Activated T-helper 1 cell treated with anti-CD3 and anti-CD28 coated beads, Interleukin-12 subunit alpha, Interleukin-12 subunit beta, Interleukin-2, Interleukin-4 antibody, amounts not matched to agents 30 ng/mL and 10 ng/mL and 1 ng/mL, durations not matched to agents 14 hours and 24 hours and 36 hours (primary cell): ENCODE data around the gene UCN. TPM values are rescaled to one million over a fixed set of nuclear protein-coding genes. Genes with fewer than 3 reads are reported as not detected.
"Not testable (repeated sequence)": the region's sequence is repeated elsewhere in the genome, so short reads cannot be mapped to it uniquely, and the experiment has no call there.

Source experiments
- DNase-seq: peaks from one replicate; pipeline ENCODE4 v3.0.0; 2021; ENCODE audit warnings: low spot score
- H3K27ac Mint-ChIP-seq: one replicate; pipeline ENCODE4 v1.8.0; 2021; ENCODE audit warnings: mild to moderate bottlenecking, mixed read lengths
- H3K27me3 Mint-ChIP-seq: one replicate; pipeline ENCODE4 v1.8.0; 2022; ENCODE audit warnings: mild to moderate bottlenecking, moderate library complexity, mixed read lengths; ENCODE audit not compliant: insufficient read depth
- H3K36me3 Mint-ChIP-seq: one replicate; pipeline ENCODE4 v1.8.0; 2021; ENCODE audit warnings: low read depth, mixed read lengths
- H3K4me1 Mint-ChIP-seq: one replicate; pipeline ENCODE4 v1.8.0; 2021; ENCODE audit warnings: low read depth, mixed read lengths
- H3K4me3 Mint-ChIP-seq: one replicate; pipeline ENCODE4 v1.8.0; 2021; ENCODE audit warnings: mild to moderate bottlenecking, moderate library complexity, mixed read lengths
- H3K9me3 Mint-ChIP-seq: one replicate; pipeline ENCODE4 v1.8.0; 2021; ENCODE audit warnings: mixed read lengths
- intact Hi-C: fragments of 100-400 bp; cut with micrococcal nuclease; formaldehyde crosslinking; loops from one replicate; pipeline ENCODE4 v1.15.1; 2024
- total RNA-seq: library from RNA; stranded (reverse); gene quantifications from 2 replicates; pipeline ENCODE4 v1.2.3, GENCODE V29; 2022

The UCN gene
- total RNA-seq, 1 donor from 2014 or later: 1.8 TPM

DNA sequence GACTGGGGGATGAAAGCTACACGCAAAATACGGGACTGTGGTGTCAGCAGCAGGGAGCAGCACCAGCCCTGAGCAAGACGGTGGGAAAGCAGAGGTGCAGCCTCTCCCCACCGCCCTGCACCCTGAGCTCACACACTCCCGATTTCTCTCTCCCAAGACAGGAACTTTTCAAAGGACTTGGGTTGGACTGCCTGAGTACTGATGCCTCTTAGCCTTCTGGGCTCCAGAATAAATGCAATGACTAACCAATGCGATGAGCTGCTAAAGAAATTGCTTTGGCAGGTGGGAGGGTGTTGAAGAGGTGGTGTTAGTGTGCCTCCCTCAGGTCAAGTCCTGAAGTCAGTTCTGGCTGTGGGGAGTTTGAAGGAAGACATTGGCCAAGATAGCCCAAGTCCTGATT, 16.4 kb downstream of the UCN start:
- H3K4me1 Mint-ChIP-seq: no peaks in the 10 kb centered on the region
- H3K9me3 Mint-ChIP-seq: no peaks in the 10 kb centered on the region
- no peak overlapping the region for H3K27ac Mint-ChIP-seq
- no peaks in the 10 kb centered on the region for H3K36me3 Mint-ChIP-seq
- H3K27me3 Mint-ChIP-seq: peaks cover 29% of the 10 kb centered on the region
- H3K4me3 Mint-ChIP-seq: no peak overlapping the region
- intact Hi-C loops: no loop called here
- DNase-seq: no peak

DNA sequence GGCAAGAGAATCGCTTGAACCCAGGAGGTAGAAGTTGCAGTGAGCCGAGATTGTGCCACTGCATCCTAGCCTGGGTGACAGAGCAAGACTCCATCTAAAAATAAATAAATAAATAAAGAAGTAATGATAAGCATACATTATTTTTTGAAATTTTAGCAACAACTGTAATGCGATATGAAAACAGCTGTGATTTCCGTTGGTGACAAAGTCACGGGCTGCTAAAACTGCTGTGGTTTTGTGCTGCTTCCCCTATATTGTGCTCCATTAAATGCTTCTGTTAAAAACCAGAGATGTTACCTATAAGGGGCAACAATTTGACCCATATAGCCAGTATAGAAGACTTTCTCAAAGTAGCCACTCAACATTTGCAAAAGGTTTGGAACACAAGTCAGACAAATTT, 17.7 kb downstream of the UCN start:
- Mint-ChIP-seq H3K4me3 (no peak overlapping the region), H3K9me3 (no peaks in the 10 kb centered on the region), H3K27me3 (peaks cover 35% of the 10 kb centered on the region), H3K27ac (no peak overlapping the region), H3K36me3 (no peaks in the 10 kb centered on the region), H3K4me1 (no peaks in the 10 kb centered on the region)
- DNase-seq: no peak
- intact Hi-C loops: no loop called here

DNA sequence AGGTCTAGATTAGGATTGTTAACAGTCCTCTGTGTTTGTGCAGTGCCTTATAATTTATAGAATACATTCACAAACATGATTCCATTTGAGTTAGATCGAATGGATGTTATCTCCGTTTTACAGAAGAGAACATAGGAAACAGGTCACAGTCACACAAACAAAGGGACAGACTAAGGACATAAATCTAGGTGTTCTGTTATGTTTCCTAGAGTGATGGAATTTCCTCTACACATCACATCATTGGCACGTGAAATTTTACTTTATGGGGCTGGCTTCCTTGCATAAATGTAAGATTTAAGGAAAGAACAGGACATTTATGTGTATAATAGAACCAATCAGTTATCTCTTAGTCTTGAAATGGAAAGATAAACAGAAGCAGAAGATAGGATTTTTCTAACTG, 19.6 kb downstream of the UCN start:
- intact Hi-C loops: no loop called here
- Mint-ChIP-seq H3K27ac (no peak overlapping the region), H3K27me3 (peaks cover 42% of the 10 kb centered on the region), H3K4me3 (no peak overlapping the region), H3K36me3 (no peaks in the 10 kb centered on the region), H3K9me3 (no peaks in the 10 kb centered on the region), H3K4me1 (no peaks in the 10 kb centered on the region)
- no peak for DNase-seq

DNA sequence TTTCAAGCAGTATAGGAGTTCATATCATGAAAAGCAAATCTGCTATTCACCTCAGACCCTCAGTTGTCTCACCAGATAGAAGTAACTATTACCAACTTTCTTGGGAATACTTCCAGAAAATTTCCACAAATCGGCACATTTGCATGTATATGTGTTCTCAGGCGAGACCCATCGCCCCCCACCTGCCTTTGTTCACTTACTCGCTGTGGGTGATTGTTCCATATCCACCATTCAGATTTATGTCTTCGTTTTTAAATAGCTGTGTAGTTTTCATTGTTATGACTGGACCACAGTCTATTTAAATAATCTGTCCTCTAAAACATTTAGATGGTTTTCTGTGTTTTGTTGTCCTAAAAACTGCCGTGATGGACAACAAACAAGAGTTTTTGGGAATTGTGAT, 22.8 kb downstream of the UCN start:
- no peak for DNase-seq
- intact Hi-C loops: no loop called here
- no peak overlapping the region for H3K27ac Mint-ChIP-seq
- peaks cover 37% of the 10 kb centered on the region for H3K27me3 Mint-ChIP-seq
- no peaks in the 10 kb centered on the region for H3K36me3 Mint-ChIP-seq
- no peaks in the 10 kb centered on the region for H3K4me1 Mint-ChIP-seq
- no peaks in the 10 kb centered on the region for H3K9me3 Mint-ChIP-seq
- H3K4me3 Mint-ChIP-seq: no peak overlapping the region

DNA sequence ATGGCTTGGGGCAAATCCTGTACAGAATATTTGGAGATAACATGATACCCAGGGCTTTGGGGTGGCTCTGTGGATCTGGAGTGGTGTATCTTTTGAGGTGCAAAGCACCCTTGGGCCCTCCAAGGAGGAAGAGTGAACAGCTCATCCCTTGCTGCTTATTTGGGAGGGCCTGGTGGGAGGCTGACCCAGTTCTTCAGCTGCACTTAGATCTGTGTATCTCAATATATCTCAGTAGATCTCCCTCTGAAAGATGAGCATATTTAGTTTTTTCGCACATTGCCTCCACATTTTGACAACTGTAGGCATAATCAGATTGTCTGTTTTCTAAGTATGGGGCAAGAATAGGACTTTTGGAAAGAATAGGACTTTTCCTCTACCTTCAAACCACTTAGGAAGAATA, 23.2 kb downstream of the UCN start:
- Mint-ChIP-seq H3K27me3 (peaks cover 37% of the 10 kb centered on the region), H3K27ac (no peak overlapping the region), H3K4me3 (no peak overlapping the region), H3K4me1 (peaks cover 2% of the 10 kb centered on the region), H3K9me3 (no peaks in the 10 kb centered on the region), H3K36me3 (no peaks in the 10 kb centered on the region)
- DNase-seq: no peak
- intact Hi-C loops: loop anchor here (5.0 kb wide), 1 partner anchor 118 kb away; no protein-coding TSS in a partner anchor

DNA sequence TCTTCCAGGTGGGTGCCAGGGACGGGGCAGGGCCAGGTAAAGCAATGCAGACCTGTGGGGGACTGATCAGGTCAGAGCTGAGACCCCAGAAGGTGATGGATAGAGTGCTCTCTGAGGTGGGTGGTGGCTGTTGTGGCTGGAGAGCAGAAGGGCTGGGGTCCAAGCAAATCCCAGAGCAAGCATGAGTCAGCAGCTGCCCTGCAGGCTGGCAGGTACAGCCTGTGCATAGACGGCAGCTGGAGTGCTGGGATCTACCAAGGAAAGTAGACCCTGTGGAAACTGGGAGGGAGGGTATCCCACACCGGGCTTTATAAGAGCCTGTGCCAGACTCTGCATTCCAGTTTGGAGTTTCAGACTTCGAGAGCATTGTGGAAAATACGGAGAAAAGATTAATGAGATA, 25.4 kb downstream of the UCN start:
- no peaks in the 10 kb centered on the region for H3K9me3 Mint-ChIP-seq
- DNase-seq: no peak
- peaks cover 40% of the 10 kb centered on the region for H3K27me3 Mint-ChIP-seq
- H3K27ac Mint-ChIP-seq: no peak overlapping the region
- peaks cover 6% of the 10 kb centered on the region for H3K4me1 Mint-ChIP-seq
- intact Hi-C loops: loop anchor here (5.0 kb wide), 1 partner anchor 116 kb away; no protein-coding TSS in a partner anchor
- no peak overlapping the region for H3K4me3 Mint-ChIP-seq
- no peaks in the 10 kb centered on the region for H3K36me3 Mint-ChIP-seq

DNA sequence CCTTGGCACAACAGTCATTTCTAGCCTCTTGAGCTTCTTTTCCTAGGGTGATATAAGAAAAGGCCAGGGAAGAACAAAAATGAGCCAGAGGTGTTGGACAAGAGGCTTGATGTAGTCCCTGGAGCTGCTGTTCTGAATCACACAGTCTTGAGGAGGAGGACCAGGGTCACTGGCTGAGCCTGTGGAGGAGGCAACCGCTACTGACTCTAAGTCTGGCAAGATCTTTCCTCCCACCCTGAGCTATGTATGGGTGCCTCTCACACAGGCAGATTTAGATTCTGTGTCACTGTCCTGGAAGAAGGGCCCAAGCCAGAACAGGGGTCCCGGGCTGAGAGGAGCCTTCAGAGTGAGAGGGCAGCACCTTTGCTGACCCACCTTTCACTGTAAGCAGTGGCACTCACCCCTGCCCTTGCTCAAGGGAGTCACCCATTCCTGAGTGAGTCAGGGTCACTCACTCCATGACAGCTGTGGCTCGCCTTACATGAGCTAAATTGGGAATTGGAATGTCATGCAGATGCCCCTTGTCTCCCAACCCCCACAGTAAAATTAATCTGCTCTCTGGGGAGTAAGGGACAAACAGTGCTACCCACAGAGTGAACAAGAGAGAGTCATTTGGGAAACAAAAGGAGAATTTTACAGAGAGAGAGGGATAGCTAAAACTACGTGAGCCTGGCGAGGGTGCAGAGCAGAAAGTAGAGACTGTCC, 26.2 kb downstream of the UCN start, which contains the start of gene TRIM54:
TSS of gene TRIM54 (plus strand) at position 575 of the 705 bp plus-strand sequence. CDS start 303 bp downstream, outside the sequence.
- H3K4me3 Mint-ChIP-seq: no peak within 1 kb of the TSS
- peaks cover 33% of the 10 kb centered on the region for H3K27me3 Mint-ChIP-seq
- no peak within 1 kb of the TSS for H3K27ac Mint-ChIP-seq
- no peak for DNase-seq
- H3K4me1 Mint-ChIP-seq: peaks cover 6% of the 10 kb centered on the region
- intact Hi-C loops: loop anchor here (5.0 kb wide), 1 partner anchor 115 kb away; no protein-coding TSS in a partner anchor
- H3K36me3 Mint-ChIP-seq: no peaks in the 10 kb centered on the region
- no peaks in the 10 kb centered on the region for H3K9me3 Mint-ChIP-seq

DNA sequence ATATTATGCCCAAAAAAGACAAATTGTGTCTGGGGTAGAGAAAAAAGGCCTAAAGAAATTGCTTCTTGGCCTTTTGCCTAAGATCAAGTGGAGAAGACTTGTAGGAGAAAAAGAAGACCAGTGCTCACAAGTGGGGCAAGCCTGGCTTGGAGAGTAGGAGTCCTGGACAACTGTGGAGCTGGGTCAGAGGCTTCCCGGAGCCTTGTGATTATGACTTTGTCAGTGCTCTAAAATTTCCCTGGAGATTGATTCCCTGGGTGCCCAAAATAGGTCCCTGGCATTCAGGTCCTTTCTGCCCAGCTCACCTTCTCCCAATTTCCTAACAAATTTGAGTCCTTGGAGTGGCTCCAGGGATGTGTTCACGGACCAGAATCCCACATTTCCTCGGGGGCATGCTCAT, 26.8 kb downstream of the UCN start:
- H3K27ac Mint-ChIP-seq: no peak overlapping the region
- peaks cover 6% of the 10 kb centered on the region for H3K4me1 Mint-ChIP-seq

DNA sequence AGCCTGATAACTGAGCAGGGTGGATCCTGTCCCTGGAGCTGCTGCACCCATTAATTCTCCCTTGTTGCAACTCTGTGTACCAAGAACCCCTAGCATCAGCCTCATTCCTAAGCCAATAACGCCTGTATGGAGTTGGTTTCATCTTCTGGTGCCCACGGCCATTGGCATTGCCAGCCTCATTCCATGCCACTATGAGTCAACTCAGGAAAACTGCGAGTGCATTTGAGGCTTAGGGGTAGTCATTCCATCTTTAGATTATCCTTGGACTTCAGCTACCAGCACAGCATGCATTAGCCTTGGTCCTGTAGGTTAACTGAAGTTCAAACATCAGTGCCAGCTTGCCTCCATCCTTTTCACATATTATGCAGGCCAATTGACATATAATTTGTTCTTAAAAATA, 27.4 kb downstream of the UCN start:
- Mint-ChIP-seq H3K27me3 (peaks cover 29% of the 10 kb centered on the region), H3K4me1 (peaks cover 6% of the 10 kb centered on the region), H3K36me3 (no peaks in the 10 kb centered on the region), H3K27ac (no peak overlapping the region), H3K4me3 (no peak overlapping the region), H3K9me3 (no peaks in the 10 kb centered on the region)
- DNase-seq: no peak
- intact Hi-C loops: loop anchor here (1.0 to 5.0 kb wide), 6 partner anchors 17 to 320 kb away; no protein-coding TSS in a partner anchor

More for the DNA sequence above, 26.8 kb downstream of the UCN start:
- H3K36me3 Mint-ChIP-seq: no peaks in the 10 kb centered on the region
- no peak overlapping the region for H3K4me3 Mint-ChIP-seq
- intact Hi-C loops: loop anchor here (5.0 kb wide), 1 partner anchor 114 kb away; no protein-coding TSS in a partner anchor
- peaks cover 30% of the 10 kb centered on the region for H3K27me3 Mint-ChIP-seq
- DNase-seq: no peak
- H3K9me3 Mint-ChIP-seq: no peaks in the 10 kb centered on the region

DNA sequence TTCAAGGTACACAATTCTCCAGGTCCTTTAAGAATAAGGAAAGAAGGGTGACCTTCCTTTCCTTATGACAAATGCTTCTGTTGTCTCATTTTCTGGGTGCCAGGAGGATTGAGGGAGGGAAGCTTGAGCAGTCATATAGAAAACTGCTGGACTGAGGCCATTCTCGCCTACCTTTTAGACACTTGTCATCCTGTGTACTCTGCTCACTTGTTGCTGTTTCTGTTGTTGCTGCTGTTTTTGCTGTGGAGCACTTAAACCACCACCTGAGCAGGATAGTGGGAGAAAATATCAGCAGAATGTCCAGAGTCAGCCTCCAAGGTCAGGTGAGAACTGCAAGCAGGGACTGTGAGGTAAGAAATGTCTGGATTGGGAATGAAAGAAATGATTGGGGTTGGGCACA, 30.2 kb downstream of the UCN start:
- intact Hi-C loops: no loop called here
- DNase-seq: no peak
- H3K27ac Mint-ChIP-seq: no peak overlapping the region
- no peak overlapping the region for H3K4me3 Mint-ChIP-seq
- H3K27me3 Mint-ChIP-seq: peaks cover 23% of the 10 kb centered on the region
- H3K4me1 Mint-ChIP-seq: peaks cover 6% of the 10 kb centered on the region
- no peaks in the 10 kb centered on the region for H3K36me3 Mint-ChIP-seq
- no peaks in the 10 kb centered on the region for H3K9me3 Mint-ChIP-seq

DNA sequence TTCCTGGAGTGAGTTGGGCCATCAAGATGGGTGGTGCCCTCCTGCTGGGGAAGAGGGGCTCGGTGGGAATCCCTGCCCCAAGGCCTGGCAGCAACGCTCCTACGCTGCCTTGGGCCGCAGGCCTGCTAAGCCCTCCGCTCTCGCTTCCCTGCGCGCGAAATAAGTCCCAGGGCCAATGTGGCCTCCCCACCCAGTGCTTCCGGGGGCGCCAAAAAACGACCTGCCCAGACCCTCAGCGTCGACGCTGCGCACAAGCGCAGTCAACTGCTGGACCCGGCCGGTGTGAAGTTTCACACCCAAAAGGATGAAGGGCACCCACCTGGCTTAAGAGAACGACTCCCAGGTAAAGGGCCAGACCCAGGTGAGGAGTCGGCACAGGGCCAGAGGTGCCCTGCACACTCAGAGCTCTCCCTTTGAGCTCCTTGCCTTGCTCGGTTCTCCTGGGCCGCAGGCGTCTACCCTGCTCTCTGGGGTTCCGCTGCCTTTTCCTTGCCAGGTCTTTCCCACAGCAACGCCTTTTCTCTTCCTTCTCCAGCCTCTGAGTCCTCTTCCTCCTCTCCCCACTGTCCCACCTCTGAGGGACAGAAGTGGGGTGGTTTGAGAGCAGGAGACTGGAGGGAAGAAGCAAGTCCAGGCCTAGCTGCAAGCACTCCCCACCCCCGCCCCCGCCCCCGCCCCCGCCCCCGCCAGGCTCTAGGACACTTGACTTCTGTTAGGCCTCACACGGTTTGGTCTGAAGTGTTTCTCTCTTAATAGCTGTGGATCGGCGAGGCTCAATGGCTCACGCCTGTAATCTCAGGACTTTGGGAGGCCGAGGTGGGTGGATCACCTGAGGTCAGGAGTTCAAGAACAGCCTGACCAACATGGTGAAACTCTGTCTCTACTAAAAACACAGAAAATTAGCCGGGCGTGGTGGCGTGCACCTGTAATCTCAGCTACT, 32.8 kb downstream of the UCN start, which contains the start of gene DNAJC5G:
TSS of gene DNAJC5G (plus strand) at position 223 of the 940 bp plus-strand sequence. CDS start 1,296 bp downstream, outside the sequence.
- no peaks in the 10 kb centered on the region for H3K9me3 Mint-ChIP-seq
- peaks cover 16% of the 10 kb centered on the region for H3K27me3 Mint-ChIP-seq
- H3K36me3 Mint-ChIP-seq: no peaks in the 10 kb centered on the region
- peaks cover 6% of the 10 kb centered on the region for H3K4me1 Mint-ChIP-seq
- no peak within 1 kb of the TSS for H3K27ac Mint-ChIP-seq
- DNase-seq: no peak
- H3K4me3 Mint-ChIP-seq: no peak within 1 kb of the TSS
- intact Hi-C loops: no loop called here

DNA sequence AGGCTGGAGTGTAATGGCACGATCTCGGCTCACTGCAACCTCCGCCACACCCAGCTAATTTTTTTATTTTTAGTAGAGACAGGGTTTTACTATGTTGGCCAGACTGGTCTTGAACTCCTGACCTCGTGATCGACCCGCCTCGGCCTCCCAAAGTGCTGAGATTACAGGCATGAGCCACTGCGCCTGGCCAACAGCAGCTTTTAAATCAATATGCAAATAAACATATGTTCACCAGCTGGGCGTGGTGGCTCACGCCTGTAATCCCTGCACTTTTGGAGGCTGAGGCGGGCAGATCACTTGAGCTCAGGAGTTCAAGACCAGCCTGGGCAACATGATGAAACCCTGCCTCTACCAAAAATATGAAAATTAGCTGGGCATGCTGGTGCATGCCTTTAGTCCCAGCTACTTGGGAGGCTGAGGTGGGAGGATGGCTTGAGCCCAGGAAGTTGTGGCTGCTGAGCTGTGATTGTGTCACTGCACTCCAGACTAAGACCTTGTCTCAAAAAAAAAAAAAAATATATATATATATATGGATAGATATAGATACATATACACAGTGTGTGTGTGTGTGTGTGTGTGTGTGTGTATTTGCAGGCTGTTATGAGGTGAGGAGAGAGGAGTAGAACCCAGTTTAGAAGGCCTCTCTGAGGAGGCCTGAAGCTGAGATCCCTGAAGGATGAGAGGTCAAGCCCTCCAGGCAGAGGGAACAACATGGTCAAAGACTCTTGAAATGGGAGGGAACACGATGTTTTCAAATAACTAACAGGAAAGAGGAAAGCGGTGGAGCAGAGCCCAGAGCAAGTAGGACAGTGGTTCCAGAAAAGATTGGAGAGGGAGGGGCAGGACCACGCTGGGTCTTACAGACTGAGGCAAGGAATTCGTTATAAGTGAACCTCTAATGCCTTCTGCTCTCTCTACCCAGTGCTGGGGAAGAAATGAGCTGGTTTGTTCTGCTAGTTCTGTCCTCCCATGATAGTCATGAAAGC, 35.4 kb downstream of the UCN start:
- intact Hi-C loops, H3K9me3 Mint-ChIP-seq, H3K4me1 Mint-ChIP-seq, H3K27ac Mint-ChIP-seq, DNase-seq, H3K4me3 Mint-ChIP-seq, H3K36me3 Mint-ChIP-seq: not testable (repeated sequence)
- H3K27me3 Mint-ChIP-seq: peaks cover 21% of the 10 kb centered on the region
